ENCODE results near the gene TBC1D10A.

Gene TBC1D10A

DNA sequence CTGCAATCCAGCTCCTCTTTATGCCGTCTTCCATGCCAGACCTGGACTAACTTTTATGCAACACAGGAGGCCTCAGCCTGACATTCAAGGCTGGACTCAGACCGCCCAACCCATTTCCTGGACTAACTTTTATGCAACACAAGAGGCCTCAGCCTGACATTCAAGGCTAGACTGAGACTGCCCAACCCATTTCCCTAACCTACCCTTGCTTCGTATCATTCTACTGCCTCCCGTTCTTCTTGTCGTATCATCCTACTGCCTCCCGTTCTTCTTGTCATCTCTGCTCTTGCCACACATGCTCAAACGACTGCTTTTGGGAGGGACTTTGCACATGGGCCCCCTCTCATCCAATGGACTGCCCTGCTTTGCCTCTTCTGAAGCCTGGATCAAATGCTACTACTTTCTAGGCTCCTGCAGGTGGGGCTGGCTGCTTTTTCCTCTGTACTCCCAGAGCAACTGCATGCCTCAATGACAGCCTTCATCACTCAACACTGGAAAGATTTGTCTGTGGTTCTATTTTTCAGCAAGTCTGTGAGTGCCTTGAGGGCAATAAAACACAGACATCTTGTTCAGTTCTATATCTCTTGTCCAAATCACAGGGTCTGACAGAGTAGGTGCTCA is 7.8 kb downstream of the TBC1D10A start:
- DNase-seq = no peak

DNA sequence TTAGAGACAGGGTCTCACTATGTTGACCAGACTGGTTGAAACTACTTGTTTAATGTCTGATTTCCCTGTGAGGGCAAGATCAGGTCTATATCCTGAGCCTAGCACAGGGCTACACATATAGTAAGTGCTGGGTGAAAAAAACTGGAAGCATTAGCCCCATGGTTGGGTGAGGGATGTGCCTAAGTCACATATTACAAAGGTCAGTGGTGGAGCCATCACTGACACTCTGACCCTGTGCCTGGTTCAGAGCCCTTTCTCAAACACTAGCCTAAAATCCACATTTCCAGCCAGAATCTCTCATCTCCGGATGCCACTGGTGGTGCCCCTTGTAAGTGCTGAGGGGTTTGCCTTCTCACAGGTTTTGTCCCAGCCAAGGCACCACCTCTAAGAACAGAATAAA is 9.0 kb downstream of the TBC1D10A start:
- no peak for DNase-seq

DNA sequence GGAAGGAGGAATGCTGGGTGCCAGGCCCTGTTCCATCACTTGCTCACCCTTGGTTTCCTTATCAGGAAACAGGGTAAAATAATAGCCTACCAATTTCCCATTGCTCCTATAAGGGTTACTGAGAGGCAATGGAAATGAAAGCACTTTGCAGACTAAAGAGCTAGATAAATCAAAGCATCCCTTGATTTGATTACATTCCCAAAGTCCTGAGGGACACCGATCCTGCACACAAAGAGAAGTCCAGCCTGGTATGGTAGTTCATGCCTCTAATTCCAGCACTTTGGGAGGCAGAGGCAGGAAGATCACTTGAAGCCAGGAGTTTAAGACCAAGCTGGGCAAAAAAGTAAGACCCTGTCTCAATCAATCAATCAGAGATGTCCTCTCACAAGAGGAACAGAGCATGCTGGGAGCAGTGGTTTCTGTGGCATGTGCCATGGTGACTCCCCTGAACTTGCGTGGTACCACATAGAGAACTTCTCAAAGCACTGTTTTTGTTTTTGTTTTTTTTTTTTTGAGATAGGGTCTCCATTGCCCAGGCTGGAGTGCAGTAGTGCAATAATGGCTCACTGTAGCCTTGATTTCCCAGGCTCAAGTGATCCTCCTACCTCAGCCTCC is 10.7 kb downstream of the TBC1D10A start:
- DNase-seq = no peak

DNA sequence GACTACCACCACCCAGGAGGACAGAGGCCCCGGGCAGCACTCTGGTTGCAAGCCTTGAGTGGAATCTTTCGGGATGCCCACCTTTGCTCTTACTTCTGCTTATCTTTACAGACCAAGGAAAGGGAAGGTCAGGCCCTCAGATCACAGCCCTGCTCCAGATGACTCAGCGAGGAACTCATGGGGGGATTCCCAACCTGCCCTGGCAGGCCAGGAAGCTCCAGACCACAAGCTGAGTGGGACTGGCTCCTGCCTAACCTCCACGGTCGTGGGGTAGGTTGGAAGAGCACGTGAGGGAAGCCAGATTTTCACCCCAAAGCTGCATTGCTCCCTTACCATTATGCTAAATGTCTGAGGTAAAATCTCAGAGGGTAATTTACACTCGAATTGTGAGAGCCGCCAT is 11.8 kb downstream of the TBC1D10A start:
- DNase-seq = peak; percentile 14

DNA sequence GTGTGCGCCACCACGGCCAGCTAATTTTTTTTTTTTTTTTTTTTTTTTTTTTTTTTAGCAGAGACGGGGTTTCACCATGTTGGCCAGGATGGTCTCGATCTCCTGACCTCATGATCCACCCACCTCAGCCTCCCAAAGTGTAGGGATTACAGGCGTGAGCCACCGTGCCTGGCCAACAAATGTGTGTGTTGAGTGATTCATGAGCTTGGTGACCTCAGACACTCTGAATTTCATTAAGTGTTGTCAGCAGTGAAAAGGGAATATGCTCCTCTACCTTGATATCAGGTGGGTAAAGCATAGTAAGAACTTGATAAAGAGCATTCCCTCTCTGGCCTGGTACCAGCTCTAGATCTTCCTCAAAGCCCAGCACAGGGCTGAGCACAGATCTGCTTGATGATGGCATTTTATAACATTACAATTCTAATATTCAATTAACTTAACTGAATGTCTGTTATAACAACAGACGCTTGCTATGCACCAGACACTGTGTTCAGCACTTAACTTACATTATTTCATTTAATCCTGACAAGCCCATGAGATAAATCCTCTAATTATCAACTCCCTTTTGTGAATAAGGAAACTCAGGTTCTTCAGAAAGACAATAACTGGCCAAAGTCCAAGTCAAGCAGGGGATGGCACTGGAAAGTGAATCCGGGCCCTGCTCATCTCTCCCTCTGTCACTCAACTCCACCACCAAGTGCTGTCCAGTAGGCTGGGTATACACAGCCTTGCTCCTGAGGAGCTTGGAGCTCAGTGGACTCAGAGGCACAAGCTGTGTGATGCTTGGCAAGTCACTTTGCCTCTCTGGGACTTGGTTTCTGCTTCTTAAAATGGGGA is 13.0 kb downstream of the TBC1D10A start:
- no peak for DNase-seq

DNA sequence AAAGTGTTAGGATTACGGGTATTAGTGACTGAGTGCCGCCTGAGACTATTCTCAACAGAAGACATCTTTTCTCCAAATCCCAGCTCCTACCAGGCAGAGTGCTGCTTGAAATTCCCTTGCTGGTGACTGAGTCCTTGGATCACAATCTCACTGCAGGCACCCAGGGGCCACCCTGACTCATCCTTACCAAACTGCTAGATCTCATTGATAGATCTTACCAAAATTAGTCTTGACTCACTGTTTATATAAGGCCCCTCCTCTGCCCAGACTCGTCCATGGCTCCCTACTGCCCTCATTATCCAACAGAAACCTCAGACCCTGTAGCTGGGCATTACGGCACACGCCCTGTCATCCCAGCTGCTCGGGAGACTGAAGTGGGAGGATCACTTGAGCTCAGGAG is 14.7 kb downstream of the TBC1D10A start:
- no peak for DNase-seq

DNA sequence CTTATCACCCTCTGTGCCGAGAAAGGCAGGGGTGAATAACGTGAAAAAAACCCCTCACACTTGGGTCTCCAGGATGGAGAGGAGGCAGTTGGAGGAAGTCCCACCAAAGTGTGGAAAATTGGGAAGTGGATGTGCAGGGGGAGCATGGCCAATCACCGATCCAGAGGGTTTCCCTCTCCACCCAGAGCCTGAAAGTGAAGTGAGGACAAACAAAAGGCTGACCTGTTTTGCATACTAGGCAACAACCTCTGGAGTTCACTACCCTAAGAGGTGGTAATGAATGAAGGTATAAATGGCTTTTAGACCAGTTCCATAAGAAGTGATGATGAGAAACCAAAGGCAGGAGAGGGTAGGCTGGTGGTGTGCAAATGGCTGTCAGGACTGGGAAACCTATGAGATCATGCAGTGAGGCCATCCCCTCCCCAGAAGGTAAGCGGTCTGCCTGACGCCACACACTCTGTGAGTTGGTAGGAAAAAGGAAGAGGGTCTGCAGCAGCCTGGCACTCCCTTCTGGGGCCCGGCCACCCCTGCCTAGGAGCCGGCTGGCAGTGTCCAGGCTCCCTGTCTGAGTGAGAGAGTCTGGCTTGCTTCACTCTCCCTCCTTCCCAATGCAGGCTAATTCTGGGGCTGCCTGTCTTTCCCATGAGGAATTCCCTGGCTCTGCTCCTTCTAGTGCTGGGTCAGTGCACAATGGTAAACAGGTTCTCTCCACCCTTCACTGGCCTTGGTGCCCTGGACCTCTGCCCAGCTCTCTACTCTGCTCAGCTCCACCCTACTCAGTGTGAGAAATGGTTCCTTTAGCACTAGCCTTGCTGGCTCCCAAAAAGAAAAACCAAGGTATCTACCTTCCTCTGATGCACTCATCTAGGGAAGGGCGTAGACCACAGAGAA is 15.6 kb downstream of the TBC1D10A start:
- no peak for DNase-seq

DNA sequence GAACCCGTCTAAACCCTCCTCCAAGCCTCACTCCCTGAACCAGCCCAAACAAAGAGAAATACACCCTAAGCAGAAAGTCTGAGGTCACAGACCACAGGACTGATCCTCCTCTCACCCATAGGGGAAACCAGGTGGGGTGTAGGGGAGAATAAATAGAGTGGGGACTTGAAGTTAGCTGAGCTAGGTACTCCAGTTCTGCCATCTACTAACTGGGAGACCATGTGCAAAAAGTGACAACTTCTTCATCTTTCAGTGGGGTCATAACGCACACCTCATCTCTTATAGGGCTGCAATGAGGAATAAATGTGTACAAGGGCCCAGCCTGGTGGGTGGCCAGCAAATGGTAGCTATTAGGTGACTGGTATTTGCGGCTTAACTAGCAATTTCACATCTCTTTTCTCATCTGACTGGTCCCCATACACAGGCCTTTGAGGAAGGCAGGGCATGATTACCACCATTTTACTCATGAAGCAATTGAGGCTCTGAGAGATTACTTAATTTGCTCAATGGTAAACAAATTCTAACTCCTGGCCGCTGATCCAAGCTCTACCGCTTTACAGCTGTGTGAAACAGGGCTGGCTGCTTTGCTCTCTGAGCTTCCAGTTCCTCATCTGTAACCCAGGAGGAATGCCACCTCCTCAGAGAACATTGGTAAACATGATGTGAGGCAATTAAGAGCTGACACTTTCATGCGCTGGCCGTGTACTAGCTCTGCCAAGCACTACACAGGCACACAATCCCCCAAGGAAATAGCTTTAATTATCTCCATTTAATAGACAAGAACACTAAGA is 16.6 kb downstream of the TBC1D10A start:
- peak; percentile 22 for DNase-seq

DNA sequence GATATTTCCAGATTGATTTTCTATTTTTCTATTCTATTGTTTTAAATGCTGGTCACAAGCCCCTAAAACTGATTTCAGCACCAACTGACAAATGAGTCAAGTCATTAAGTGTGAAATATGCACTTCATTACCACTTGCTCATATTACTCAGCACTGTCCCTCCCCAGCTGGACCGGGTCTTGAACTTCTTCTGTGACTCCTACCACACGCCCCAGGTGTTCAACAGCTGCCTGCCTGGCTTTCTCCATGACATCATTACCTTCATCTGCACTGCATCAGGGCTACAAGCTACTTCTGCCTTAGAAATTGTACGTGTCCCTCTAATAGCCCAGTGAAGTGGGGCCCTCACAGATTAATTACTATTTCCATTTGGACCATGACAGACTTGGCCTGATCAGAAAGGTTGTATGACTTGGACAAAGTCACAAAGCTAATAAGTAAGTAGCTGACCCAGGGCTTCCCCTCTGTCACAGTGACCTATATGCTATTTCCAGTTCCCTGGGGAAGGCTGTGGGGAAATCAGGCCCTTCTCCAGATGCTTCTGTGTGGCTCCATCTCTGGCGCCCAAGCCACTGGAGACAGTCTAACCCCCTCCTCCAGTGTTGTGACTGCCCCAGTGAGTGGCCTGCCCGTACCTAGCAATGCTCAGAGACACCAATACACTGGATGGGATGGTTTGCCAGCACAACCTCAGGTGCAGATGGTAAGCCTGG is 18.1 kb downstream of the TBC1D10A start:
- DNase-seq = no peak

DNA sequence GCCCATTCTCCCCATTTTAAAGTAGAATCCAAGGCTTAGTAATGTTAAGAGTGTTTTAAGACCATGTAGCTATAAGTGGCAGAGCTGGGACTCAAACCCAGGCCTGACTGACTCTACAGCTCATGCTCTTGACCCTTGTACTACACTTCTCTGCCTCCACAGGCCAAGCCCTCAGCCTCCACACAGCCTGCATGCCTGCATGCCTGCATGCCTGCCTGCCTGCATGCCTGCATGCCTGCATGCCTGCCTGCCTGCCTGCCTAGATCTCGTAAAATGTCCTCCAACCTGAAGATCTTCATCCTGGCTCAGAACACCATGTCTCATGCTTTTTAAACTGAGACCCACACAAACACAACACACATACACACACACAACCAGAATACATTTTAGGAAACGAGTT is 18.6 kb downstream of the TBC1D10A start:
- DNase-seq = no peak

DNA sequence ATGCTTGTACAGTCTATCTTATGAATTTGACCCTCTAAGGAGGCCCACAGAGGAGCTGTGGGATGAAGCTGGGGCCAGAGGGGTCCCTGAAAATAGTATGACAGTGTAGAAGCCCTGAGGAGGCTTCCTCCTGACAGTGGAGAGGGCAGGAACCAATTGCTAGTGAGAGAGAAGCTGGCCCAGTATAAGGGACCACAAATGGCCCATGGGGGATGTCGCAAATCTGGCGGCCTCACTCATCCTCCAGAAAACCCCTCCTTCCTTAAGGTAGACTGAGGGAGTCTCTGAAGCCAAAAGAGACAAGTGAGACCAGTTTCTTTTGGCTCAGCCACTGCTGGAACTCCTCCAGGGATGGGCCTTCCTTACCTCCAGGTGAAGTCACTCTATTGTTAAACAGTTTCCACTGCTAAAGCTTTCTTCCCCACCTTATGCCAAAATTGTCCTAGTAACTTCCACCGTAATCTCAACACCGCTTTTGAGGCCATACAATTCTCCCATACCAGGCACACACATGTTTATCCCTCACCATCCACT is 19.6 kb downstream of the TBC1D10A start:
- DNase-seq = no peak

DNA sequence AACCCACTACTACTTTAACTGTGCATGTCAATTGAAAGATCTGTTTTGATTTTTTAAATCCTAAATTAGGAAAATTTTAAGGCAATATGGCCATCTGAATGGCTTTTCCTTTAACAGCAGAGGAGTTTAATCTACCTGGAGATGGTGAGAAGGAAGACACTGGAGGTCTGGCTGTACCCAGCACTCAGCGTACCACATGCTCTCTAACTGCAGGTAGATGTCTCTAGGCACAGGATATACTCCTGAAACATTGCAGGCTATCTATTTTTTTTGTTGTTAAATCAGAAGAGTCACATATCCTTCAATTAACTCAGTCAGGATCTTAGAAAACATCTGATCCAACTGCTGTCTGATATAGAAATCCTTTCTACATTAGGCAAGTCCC is 20.1 kb downstream of the TBC1D10A start:
- no peak for DNase-seq

DNA sequence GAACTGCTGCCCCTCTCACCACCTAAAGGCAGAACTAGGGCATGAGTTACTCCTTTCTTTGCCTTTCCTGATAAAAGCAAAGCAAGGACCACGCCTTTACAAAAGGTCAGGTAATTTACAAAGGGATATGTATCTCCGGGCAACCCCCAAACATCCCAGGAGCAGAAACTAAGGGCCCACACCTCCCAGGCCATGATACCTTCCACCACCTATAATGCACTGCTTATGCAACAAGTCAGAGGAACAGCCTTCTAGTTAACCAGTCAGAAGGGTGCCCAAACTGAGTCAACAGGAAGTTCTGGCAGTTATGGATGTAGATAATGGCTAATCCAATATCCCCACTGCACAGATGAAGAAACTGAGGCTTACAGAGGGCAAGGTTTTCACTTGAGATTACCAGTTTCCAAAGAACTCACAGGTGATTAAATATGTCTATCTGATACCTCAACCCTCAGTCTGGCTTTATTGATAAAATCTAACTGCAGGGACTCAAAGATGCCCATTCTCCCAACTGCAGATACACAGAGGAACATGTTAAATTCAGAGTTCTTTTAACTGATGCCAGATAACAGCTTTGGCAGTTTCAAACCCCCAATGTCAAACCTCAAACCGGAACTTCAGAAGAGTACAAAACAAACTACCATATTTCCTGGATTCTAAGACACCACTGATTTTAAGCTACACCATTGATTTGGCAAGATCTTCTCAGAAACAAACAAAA is 20.7 kb downstream of the TBC1D10A start:
- DNase-seq = peak; percentile 21

DNA sequence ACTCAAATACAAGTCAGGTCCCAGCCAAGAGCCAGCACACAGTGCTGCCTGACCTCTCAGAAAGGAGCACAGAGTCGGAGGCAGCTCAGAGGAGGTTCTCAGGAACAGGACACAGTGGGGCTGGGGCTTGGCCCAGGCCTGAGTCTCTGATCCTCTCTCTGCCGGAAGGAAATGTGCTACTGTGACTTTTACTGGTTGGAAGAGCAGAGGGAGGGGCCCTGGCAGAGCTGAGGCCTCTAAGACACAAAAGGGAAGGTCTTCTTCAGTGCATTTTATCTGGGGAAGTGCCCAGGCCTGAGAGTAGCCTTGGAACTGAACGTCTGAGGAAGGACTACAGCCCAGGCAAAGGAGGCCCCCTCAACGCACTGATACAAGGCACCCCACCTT is 21.2 kb downstream of the TBC1D10A start:
- DNase-seq = peak; percentile 72

DNA sequence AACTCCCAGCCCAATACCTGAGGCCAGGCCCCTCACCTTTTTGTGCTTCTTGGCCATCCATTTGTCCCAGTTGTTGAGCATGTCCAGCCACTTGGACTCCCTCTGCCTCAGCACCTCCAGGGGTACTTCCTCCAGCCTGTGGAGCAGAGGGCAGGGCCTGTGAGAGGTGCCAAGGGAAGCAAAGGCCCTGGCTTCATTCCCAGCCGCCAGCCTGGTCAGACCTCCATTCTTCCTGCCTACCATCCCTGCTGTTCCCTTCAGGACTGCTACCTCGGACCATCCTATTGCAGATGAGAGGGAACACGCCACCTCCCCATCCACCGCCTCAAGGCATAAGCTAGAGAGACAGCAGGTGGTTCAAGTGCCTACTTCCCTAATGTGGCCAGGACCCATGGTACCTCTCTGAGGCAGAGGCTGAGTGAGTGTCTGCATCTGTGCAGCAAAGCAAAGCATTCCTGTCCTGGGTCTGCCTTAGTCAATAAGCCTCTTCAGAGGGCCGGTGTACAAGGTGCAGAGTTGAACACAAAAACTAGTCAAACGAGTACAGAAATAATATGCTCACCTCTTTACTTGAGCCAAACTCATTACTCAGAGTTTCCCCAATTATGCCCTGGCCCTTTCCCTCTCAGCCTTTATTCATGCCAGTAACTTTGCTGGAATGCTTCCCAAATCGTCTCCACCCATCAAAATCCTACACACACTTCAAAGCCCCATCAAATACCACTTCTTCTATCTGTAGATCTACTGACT is 22.1 kb downstream of the TBC1D10A start:
- DNase-seq = no peak

DNA sequence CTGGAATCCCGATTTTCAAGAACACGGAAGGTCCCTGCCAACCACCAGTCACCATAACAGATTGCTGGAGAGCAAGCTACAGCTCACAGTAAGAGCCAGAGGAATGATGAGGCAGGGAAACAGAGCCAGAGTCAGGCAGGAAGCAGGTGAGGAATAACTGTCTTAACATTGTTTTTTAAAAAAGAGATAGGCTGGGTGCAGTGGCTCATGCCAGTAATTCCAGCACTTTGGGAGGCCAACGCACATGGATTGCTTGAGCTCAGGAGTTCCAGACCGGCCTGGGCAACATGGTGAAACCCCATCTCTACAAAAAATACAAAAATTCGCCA is 24.0 kb downstream of the TBC1D10A start:
- no peak for DNase-seq

DNA sequence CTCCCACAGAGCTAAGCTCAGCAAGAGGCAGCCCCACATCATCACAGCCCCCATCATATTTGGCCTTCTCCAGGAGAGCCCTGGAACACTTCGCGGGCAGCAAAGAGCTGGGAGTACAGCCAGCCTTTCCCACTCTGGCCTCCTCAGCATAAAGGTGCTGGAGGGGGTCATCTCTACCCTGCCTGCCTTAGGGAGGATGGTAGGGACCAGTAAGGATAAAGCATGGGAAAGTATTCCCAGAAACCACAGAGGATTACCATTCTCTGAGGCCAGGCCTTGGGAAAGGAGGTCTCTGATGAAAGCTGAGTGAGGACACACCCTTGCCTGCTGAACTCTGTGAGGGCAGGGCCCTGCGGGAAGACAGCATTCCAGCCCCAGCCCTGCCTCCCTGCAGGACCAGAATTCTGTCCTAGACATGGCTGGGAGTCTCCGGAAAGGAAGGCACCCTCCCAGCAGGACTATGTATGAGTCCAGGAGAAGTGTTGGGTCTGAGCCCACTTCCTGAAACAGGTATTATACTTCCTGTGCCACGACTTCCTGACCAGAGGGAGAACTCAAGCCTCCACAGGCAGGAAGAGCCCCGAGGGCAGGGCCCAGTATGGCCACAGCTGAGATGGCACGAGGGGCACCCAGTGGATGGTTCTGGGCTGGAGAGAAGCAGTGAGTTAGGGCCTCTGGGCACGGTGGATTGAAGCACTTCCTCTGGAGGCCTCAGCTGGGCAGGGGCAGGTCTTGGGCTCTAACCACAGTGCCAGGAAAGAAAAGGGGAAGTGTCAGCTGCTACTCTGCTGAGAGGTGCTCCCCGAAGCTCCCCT is 24.5 kb downstream of the TBC1D10A start:
- peak; percentile 76 for DNase-seq

DNA sequence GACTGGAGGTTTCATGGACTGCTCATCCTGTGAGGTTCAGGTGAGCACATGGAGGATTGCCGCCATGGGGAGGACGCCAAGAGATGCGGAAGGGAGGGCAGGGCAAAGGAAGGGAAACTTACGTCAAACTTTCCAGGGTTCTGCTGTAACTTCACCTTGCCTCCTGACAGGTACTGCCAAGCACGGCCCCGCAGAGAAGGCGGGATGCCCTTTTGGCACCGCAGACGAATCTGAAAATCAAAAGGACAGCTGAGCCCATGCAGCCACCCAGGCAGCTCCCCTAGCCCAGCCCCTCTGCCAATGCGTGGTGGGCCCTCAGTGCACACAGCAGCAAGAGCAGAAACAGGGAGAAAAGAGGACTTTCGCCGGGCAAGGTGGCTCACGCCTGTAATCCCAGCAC is 27.4 kb downstream of the TBC1D10A start:
- DNase-seq = no peak

DNA sequence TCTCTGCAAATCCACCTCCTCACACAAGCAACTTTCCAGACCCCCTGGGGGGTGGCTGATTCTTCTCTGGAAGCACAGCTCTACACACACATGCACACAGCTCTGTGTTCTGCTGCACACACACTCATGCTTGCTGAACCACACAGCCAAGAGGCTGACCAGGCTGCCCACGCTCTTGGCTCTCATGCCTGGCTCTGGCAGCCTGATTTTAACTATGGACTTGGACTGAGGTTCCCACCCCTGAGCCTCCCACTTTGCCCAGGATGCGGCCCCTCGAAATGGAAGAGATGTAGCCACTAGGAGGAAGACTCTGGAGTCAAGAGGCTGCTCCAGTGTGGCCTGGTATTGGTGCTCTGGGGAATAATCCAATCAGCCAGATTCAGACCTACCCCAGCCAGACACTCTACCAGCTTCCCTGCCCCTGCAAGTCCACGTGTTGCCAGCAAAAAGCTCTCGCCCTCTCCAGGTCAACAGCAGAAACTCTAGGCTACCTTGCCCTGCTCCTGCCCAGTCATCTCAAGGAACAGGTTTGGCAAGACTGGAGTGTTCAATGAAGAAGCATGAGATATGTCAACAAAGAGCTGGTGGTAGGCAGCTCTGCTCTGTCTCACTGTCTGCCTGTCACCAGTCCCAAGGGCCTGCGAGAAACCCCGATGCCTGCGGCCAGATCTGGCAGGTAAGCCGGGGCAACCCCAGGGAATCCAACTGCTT is 28.6 kb downstream of the TBC1D10A start:
- DNase-seq = no peak

Measured in GDM1 (cell line).